K562 (cell line): Measurements from ENCODE around the gene BMP15. TPM values are rescaled to one million over a fixed set of nuclear protein-coding genes. Genes with fewer than 3 reads are reported as not detected.
A peak's percentile ranks its signal among the peaks of the same experiment; 100 is the strongest.

ENCODE experiments used
- ATAC-seq: fragments of 200-7000 bp; cut with Tn5 transposase; 3 replicates; pipeline ENCODE4 v1.9.1; 2020; ENCODE audit warnings: moderate library complexity
- BruUV-seq: library from RNA; stranded (reverse); fragments of 400-500 nt; replicated peaks from 2 replicates; lab custom pipeline; 2021; lab: Mats Ljungman, UMichigan
- CTCF ChIA-PET: fragments of 300-600 bp; formaldehyde crosslinking; extraction: SDS; loops from one replicate; lab custom pipeline; 2021; ENCODE audit warnings: low intra/inter-chr PET ratio; lab: Yijun Ruan, JAX
- POLR2A ChIA-PET: fragments of 300-600, 350-650 bp; sonication (Branson Sonifier 250); formaldehyde crosslinking; extraction: SDS; loops from one replicate; lab custom pipeline; 2021; ENCODE audit warnings: antibody characterized with exemption, inconsistent platforms; lab: Yijun Ruan, JAX
- DNase-seq, 4 experiments: peaks; one replicate each; pipeline versions ENCODE4 v3.0.0 to v3.0.0-alpha.2; 2011 to 2018; ENCODE audit warnings: low spot score in 3 of 4, mixed read lengths in 3 of 4; ENCODE audit errors: extremely low read depth in 1 of 4
- FAIRE-seq: peaks from 2 replicates; lab custom pipeline; 2011; peaks lifted over from hg19 to GRCh38; lab: Jason Lieb, UNC
- H2AFZ ChIP-seq: 2 replicates; pipeline ENCODE4 v1.6.0; 2011; ENCODE audit warnings: low read depth, low read length, control low read depth, inconsistent platforms
- H3K27ac ChIP-seq: fragments of 200-600 bp; 3 replicates; pipeline ENCODE4 v1.8.0; 2011; ENCODE audit warnings: low read depth, mild to moderate bottlenecking, control low read depth, inconsistent platforms, low read length, moderate library complexity, mixed read lengths; ENCODE audit errors: extremely low read depth
- H3K27me3 ChIP-seq, 2 experiments: fragments of 300-600 bp in 1 of 2; 2 replicates in 1 of 2; 3 replicates in 1 of 2; pipeline versions ENCODE4 v1.6.0 to v1.8.0; 2011; ENCODE audit warnings: inconsistent platforms in 2 of 2, low read length in 2 of 2, mild to moderate bottlenecking in 1 of 2, mixed read lengths in 1 of 2, moderate library complexity in 1 of 2; ENCODE audit not compliant: control insufficient read depth in 2 of 2, insufficient read depth in 2 of 2
- H3K36me3 ChIP-seq: fragments of 300-600 bp; 3 replicates; pipeline ENCODE4 v1.8.0; 2011; ENCODE audit warnings: mild to moderate bottlenecking, low read length, inconsistent platforms; ENCODE audit not compliant: control insufficient read depth, insufficient read depth
- H3K4me1 ChIP-seq, 2 experiments: fragments of 200-600 bp in 1 of 2; replicated peaks in 1 of 2; 2 replicates in 1 of 2; 3 replicates in 1 of 2; pipeline versions ENCODE4 v1.5.1 to v1.8.0; 2011; ENCODE audit warnings: inconsistent platforms in 2 of 2, low read length in 2 of 2, mild to moderate bottlenecking in 1 of 2, mixed read lengths in 1 of 2, moderate library complexity in 1 of 2; ENCODE audit not compliant: control insufficient read depth in 2 of 2, insufficient read depth in 2 of 2
- H3K4me2 ChIP-seq: 2 replicates; pipeline ENCODE4 v1.6.1; 2011; ENCODE audit warnings: low read length, control low read depth, inconsistent platforms, mixed read lengths; ENCODE audit not compliant: insufficient read depth
- H3K4me3 ChIP-seq: fragments of 200-600 bp; sonication (generic), shearing (Covaris generic); 2 replicates; pipeline ENCODE4 v1.5.1; 2016; ENCODE audit warnings: control low read depth, inconsistent platforms
- H3K79me2 ChIP-seq: fragments of 200-600 bp; 3 replicates; pipeline ENCODE4 v1.8.0; 2011; ENCODE audit warnings: low read length, inconsistent platforms; ENCODE audit not compliant: control insufficient read depth, insufficient read depth
- H3K9ac ChIP-seq, 2 experiments: 2 replicates each; pipeline versions ENCODE4 v1.6.0 to v1.6.1; 2011; ENCODE audit warnings: low read depth in 2 of 2, low read length in 2 of 2, control low read depth in 1 of 2, inconsistent platforms in 1 of 2, mild to moderate bottlenecking in 1 of 2, mixed read lengths in 1 of 2; ENCODE audit not compliant: insufficient read depth in 1 of 2
- H3K9me1 ChIP-seq: one replicate; pipeline ENCODE4 v1.6.0; 2011; ENCODE audit warnings: inconsistent platforms, mild to moderate bottlenecking, low read length, moderate library complexity; ENCODE audit not compliant: control insufficient read depth, insufficient read depth
- H3K9me3 ChIP-seq: replicated peaks from 2 replicates; pipeline ENCODE4 v1.5.1; 2011; ENCODE audit warnings: low read depth, low read length, inconsistent platforms; ENCODE audit not compliant: control insufficient read depth, insufficient read depth
- H4K20me1 ChIP-seq: replicated peaks from 2 replicates; pipeline ENCODE4 v1.6.1; 2011; ENCODE audit warnings: low read length, inconsistent platforms, mixed read lengths; ENCODE audit not compliant: control insufficient read depth, insufficient read depth
- CCNT2 ChIP-seq: IDR thresholded peaks from 2 replicates; pipeline ENCODE4 v1.6.1; 2011; ENCODE audit warnings: borderline replicate concordance, low read depth, mild to moderate bottlenecking, moderate library complexity, mixed read lengths, low read length; ENCODE audit not compliant: insufficient read length; ENCODE audit errors: extremely low read depth
- CHCHD3 ChIP-seq: fragments of 250-450 bp; sonication (Bioruptor Pico); IDR thresholded peaks from 2 replicates; pipeline ENCODE4 v2.1.2; 2022; ENCODE audit warnings: mild to moderate bottlenecking
- MED1 ChIP-seq: sonication (generic); formaldehyde crosslinking; IDR thresholded peaks from 2 replicates; pipeline ENCODE4 v1.8.1; 2023; ENCODE audit warnings: missing genetic modification reagents, borderline replicate concordance
- WGBS: fragments of 100-300 bp; shearing (Covaris generic); methylation state at CpG from one replicate; pipeline ENCODE4 v1.1.6; 2016; ENCODE audit warnings: low coverage, mixed read lengths; ENCODE audit not compliant: insufficient coverage; ENCODE audit errors: missing lambda C conversion rate; 5-methylcytosine and 5-hydroxymethylcytosine counted together
- in situ Hi-C: fragments of 300-500 bp; cut with MboI; formaldehyde crosslinking; loops from 4 replicates; pipeline ENCODE4 v1.15.0; 2018; ENCODE audit warnings: inconsistent platforms, mixed read lengths
- intact Hi-C: fragments of 100-400 bp; cut with micrococcal nuclease; formaldehyde crosslinking; loops from 2 replicates; pipeline ENCODE4 v1.14.2; 2022
- polyA plus RNA-seq, 8 experiments: library from polyadenylated mRNA; depleted of rRNA in 4 of 8; stranded (reverse) in 5 of 8; unstranded in 3 of 8; fragments of >200 nt; fragmentation: Nextera tagmentation in 2 of 8; fragmentation: Illumina TruSeq in 1 of 8; extraction: Ambion mirVana in 2 of 8; extraction: Trizol in 1 of 8; gene quantifications; 2 replicates each; pipeline versions ENCODE4 v1.2.1 to v1.2.3, GENCODE V29; 2011 to 2014; ENCODE audit warnings: inconsistent platforms in 1 of 8, missing spikeins in 1 of 8
- total RNA-seq, 7 experiments: library from RNA; depleted of rRNA in 6 of 7; stranded (reverse); fragments of >200 nt in 6 of 7; fragmentation: Illumina TruSeq in 2 of 7; extraction: Trizol in 2 of 7; gene quantifications; 2 replicates each; pipeline versions ENCODE4 v1.2.1 to v1.2.3, GENCODE V29; 2011 to 2021; ENCODE audit warnings: low replicate concordance in 1 of 7
- TF ChIP-seq, protein P1 (sequence below), 3 experiments: IDR thresholded peaks in 2 of 3; conservative IDR thresholded peaks in 1 of 3; 2 replicates each; pipeline ENCODE4 v1.5.1; 2011 to 2012; ENCODE audit warnings: low read length in 3 of 3, mild to moderate bottlenecking in 3 of 3, control low read depth in 2 of 3, improper control_type of control experiment in 1 of 3, inconsistent platforms in 1 of 3, low read depth in 1 of 3, mixed read lengths in 1 of 3, moderate library complexity in 1 of 3; ENCODE audit not compliant: insufficient read depth in 2 of 3

Gene BMP15
- total and polyA plus RNA-seq, 9 of the 15 experiments (the other 6 are each of a cell fraction or from before 2014, with no cell fraction given), result not detected

DNA sequence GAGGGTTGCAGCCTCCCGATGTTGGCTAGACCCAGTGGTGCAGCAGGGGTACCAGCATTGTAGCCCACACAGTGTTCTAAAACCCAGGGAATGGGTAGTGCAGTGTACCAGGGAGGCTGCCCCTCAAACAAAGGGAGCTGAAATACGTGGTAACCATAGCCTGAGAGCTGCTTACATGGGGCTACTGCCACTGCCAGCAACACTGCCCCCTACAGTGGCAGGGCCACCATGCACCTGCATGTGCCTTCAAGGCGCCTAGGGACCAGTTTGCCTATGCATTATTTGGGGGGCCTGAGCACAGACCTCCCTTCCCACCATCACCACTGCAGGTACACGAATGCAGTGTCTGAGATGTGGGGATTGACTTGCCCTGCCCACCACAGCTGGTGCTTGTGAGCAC, 21.0 kb upstream of the BMP15 start:
- H3K79me2 ChIP-seq, result no peaks in the 10 kb centered on the region
- no peaks in the 10 kb centered on the region for H3K27me3 ChIP-seq
- H2AFZ ChIP-seq, result no peak overlapping the region
- CTCF ChIA-PET, result no interaction called here
- WGBS, result 0% methylated on average over 4 of the region's 4 CpGs
- no peak overlapping the region for H3K9ac ChIP-seq
- in situ Hi-C loops, result no loop called here
- POLR2A ChIA-PET, result no interaction called here
- FAIRE-seq (no peak), DNase-seq (no peak), ATAC-seq (no peak)
- no peak overlapping the region for H3K4me2 ChIP-seq
- BruUV-seq, result no TSS peak
- no peak overlapping the region for H3K27ac ChIP-seq
- intact Hi-C loops, result no loop called here
- no peaks in the 10 kb centered on the region for H3K36me3 ChIP-seq
- no peaks in the 10 kb centered on the region for H3K9me1 ChIP-seq
- TF ChIP-seq MED1 (CRISPR knock-in tag), result no peak
- TF ChIP-seq, protein P1, sequence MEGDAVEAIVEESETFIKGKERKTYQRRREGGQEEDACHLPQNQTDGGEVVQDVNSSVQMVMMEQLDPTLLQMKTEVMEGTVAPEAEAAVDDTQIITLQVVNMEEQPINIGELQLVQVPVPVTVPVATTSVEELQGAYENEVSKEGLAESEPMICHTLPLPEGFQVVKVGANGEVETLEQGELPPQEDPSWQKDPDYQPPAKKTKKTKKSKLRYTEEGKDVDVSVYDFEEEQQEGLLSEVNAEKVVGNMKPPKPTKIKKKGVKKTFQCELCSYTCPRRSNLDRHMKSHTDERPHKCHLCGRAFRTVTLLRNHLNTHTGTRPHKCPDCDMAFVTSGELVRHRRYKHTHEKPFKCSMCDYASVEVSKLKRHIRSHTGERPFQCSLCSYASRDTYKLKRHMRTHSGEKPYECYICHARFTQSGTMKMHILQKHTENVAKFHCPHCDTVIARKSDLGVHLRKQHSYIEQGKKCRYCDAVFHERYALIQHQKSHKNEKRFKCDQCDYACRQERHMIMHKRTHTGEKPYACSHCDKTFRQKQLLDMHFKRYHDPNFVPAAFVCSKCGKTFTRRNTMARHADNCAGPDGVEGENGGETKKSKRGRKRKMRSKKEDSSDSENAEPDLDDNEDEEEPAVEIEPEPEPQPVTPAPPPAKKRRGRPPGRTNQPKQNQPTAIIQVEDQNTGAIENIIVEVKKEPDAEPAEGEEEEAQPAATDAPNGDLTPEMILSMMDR (IDR thresholded peaks at IDR 0.05 in 2 of 3, conservative IDR thresholded peaks at IDR 0.05 in 1 of 3; ENCODE audit: insufficient read depth in 2 of 3, low read depth in 1 of 3, low read length in 3 of 3), result peak in 2 of 3 experiments; percentile 5 to 13; a peak in 1 of 6 replicates
- no peak for TF ChIP-seq CCNT2
- no peak for TF ChIP-seq CHCHD3
- no peaks in the 10 kb centered on the region for H3K4me1 ChIP-seq
- H3K9me3 ChIP-seq, result no peaks in the 10 kb centered on the region
- no peaks in the 10 kb centered on the region for H4K20me1 ChIP-seq
- no peak overlapping the region for H3K4me3 ChIP-seq
